Activated T-cell treated with anti-CD3 and anti-CD28 coated beads for 48 hours (primary cell): Measurements from ENCODE around the gene TNFRSF25.
"Not testable (repeated sequence)": the region's sequence is repeated elsewhere in the genome, so short reads cannot be mapped to it uniquely, and the experiment has no call there.

Experiments
- DNase-seq: peaks from one replicate; pipeline ENCODE4 v3.0.0-alpha.2; 2020; ENCODE audit warnings: low read depth

TNFRSF25 gene

DNA sequence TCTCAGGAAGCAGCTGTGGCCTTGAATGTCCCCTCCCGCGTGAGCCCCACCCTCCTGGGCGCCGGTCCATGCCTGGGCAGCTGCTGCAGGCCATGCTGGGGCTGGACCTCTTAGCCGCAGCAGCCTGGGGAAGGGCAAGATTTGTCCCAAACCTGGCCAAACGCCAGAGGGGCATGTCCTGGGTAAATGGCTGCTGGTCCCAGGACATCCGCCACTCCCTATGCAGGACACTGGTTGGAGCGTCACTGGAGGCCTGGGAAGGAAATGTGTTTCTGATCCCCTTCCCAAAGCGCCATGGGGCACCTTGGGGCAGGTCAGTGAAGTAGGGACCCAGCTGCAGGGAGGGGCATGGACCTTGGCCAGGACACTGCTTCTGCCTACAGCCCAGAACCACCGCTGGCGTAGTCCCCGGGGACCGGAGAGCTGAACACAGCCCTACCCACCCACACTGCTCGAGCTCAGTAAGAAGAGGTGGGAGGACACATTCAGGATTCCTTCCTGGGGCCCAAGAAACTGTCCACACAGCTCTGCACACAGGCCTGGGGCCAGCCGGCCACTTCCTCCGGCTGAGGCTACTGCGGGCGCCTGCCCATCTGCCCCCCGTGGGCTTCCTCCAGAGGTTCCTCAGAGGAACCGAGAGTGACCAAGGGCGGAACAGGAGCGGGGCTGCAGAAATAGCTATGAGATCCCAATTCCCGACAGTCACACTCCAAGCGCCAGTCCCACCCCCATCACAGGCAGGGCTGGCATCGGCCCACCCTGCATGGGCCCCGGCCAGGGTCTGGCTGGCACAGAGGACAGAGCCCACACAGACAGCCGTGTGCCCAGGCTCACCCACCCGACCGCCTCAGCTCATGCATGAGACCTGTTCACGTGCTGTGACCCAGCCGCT is 36.3 kb upstream of the TNFRSF25 start:
- DNase-seq: no peak

DNA sequence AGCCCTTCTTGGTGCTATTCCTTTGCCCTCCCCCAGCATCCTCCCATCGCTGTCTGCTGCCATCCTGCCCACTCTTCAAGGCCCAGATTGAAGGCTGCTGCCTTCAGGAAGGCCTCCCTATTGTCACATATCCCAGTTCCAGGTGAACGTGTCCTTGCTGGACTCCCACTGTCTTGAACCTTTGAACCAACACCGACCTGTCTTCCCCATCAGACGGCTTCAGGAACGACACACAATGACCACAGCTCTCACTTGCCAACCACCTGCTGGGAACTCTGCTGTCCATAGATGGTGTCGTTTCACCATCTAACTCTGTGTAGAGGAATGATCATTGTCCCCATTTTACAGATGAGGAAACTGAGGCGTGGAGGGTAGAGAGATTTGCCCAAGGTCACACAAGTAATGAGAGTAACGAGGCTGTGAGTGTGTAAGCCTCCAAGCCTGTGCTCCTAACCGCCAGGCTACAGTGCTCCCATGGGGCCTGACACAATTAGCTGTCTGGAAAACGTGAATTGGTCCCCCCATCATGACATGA is 35.4 kb upstream of the TNFRSF25 start:
- no peak for DNase-seq

DNA sequence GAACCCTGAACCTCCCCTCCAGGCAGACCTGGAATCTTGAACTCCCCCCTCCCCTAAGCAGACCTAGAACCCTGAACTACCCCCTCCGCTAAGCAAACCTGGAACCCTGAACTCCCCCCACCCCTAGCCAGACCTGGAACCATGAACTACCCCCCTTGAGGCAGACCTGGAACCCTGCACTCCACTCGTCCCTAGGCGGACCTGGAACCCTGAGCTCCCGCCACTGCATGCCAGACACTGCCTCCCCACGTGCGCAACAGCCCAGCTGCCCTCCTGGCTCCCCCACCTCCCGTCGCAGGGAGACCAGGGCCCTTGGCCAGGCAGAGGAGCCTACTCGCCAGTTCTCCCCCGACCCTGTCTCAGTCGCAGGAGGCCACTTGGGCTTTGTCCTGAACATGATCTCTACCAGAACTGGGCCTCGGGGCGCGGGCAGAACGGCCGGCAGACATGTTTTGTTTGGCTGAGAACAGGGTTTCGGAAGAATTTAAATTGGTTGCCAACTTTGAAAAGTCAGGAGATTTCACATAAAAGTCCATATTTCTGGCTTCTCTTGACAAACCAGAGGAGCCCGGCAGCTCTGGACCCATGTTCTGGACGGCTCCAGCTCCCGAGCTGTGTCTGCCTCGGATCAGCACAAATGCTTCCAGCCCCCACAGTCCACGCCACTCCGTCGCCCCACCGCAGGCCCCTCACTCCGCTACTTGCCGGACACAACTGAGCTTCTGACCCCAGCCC is 34.7 kb upstream of the TNFRSF25 start:
- no peak for DNase-seq

DNA sequence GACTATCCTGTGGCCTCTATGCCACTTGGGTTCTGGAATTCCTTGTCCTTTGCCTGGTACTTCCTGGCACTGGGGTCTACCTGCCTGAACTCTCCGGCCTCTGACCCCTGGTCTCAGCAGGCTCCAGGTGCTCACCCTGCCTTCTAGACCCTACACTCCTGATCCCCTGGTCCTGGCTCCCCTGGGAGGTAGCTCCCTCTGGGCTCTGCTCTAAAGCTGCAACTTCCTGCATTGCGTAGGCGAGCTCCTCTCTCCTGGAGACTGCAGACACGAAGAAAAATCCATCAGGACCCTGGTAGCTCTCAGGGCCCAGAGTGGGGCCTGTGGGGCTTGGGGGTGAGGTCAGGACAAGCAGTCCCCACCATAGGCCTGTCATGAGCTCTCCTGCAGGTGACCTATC is 33.3 kb upstream of the TNFRSF25 start:
- DNase-seq: no peak

DNA sequence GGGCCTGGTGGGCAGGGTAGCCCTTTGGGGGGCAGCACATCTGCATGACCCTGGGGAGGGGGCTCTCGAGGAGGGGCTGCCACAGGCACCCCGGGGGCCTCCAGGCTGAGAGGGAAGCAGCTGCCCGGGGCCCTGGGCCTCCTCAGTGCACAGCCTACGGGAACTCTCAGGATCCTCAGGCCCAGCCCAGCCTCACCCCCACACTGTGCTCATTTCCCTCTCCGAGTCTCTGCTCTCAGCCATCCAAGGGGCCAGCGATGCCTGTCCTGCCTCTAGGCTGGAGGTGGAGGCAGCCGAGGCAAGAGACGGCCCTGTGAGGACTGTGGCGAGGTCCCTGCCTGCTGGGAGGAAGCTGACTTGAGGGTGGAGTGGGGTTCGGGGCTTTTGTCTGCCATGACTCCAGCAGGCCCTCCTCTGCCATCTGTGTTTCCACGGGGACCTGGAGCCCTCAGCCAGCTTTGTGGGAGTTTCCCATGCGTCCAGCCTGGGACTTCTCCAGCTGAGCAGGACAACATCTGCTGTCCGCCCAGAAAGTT is 32.7 kb upstream of the TNFRSF25 start:
- DNase-seq: no peak

DNA sequence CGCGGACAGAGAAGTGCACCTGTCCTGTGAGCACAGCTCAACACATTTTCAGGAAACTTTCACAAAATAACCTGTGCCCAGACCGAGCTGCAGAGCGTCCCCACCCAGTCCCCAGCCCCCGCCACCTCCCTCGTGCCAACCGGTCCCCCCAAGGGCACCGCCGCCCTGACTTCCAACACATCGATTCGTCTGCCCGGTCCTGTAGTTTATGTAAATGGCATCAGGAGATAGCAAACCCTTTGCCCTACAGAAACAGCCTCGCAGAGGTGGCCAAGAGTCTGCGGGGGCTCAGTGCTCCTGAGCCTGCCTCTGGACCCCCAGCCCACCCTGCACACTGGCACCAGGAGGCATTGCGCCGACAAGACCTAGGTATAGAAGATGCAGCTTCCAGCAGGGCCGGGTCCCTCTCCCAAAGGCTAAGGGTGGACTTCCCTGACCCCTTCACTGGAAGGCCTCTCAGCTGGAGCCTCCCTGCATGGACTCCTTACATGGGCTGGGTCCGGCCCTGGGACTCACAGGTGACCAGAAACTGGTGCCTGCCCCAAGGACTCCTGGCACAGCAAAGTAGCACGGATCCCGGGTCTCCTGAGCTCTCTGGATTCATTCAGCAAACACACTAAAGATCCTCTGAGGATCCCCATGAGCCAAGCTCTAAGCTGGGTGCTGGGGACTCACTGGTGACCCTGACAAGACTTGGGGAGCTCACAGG is 32.0 kb upstream of the TNFRSF25 start:
- no peak for DNase-seq

DNA sequence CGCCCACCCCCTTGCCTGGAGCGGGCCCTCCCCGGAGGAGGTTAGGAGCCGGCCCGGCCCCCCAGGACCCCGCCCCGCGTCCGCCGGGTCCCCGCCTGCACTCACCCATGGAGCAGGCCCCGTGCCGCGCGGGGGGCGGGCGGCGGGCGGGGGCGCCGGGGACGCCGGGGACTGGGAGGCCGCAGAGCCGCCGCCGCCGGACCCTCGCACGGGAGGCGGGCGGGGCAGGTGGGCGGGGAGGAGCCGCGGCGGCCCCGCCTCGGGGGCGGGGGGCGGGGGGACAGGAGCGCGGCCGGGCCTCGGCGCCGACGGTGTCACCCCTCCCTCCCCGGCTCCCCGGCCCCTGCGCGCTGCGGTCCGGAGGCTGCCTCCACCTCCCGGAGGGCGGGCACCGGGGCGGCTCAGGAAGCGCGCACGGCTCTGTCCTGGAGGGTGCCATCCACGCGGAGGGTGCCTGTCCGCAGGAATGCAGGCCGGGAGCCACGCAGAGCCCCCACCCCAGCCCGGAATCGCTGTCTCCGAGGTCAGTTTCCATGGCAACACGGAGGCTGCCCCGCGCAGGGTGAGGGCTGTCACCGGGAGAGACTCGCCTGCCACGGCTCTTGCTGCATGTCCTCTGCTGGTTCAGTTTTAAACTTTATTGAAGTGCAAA is 31.4 kb upstream of the TNFRSF25 start:
- DNase-seq: peak; percentile 40

DNA sequence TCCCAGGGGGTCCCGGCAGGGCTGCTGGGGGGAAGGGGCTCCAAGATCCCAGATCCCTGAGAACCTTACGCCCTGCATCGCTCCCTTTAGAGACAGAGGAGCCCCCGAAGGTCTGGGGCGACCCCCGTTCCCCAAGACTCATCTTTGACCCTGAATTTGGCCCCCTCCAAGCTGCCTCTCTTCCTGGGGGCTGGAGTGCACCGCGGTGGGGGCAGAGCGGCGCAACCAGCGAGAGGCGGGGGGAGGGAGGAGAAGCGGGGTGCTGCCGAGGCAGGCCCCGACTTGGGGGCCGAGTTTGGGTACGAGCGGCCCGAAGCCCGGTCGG is 30.9 kb upstream of the TNFRSF25 start:
- DNase-seq: no peak

DNA sequence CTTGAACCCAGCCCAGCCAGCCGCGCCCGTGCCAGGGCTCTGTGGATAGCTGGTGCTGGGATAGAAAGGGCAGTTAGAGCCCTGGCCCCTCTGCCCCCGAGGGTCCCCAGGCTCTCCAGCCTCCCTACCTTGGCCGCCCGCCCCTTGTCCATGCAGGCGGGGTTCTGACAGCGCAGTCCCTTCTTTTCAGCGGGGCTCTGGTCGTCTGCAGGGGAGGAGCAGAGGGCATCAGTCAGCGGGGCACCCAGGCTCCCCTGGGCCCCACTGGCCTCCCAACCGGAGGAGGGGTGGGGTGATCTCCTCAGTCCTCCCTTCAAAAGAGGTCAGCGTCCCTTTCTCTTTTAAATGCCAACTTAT is 30.4 kb upstream of the TNFRSF25 start:
- DNase-seq: no peak

DNA sequence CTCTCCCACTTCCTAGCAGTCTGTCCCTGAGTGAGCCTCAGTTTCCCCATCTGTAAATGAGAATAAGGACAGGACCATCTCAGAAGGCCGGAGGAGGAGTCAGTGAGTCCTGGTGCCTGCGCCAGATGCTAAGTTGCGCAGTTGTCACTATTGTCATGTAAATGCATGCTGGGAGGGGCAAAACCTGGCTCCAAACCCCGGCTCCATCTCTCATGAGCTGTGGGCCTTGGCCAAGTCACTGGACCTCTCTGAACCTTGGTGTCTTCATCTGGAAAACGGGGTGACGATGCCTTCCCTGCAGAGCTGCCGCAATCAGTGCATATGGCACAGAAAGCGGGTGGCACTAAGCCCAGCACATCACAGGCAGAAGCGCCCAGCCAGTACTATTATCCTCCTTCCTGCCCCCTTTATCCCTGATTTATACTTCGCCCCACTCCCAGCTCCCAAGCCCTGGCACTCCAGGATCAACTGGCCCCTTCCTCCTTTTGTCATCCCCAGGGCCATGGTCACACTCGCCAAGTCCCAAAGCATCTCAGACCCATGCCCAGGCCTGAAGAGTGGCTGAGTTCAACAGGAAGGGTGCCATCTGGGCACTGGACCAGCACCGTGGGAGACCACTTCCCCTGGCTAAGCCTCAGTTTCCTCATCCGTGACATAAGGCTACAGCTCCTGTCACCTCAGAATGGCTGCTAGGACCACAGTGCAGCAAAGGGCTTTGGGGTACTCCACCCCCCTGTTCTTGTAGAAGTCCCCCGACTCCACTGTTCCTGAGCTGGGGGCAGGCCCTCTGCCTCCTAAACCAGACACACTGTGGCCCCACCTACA is 29.8 kb upstream of the TNFRSF25 start:
- DNase-seq: no peak

DNA sequence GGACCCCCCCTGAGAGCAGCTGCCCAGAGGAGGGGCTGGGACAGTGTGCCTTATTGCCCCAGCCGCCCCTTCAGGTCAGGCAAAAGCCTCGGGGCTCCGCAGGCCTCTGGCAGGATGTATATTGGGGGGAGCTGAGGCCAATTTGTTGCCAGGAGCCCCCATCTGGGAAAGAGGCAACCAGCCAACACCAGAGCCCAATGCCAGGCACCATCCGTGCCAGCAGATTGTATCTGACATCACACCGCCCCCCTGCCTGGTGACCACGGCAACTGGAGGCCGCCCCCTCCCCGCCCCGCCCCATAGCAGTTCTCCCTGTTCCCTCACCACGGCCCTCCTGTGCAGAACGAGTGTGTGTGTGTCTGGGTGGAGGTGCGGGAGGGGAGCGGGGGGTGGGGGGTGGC is 29.1 kb upstream of the TNFRSF25 start:
- no peak for DNase-seq

DNA sequence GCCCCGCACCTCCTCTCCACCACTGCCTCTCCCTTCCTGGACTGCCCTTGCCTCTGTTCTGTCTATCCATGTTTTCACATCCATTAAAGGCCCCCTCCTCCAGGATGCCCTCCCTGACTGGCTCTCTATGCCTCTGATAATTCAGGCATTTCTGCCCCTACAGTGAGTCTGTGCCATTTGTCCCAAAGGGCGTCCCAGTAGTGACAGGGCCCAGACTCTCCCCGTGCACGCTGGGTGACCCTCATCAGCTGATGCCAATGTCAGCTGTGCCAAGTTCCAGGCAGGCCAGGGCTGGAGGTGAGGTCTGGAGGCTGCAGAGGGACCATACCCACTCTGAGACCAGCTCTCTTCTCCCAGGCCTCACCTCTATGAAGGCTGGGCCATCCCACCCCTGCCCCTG is 28.7 kb upstream of the TNFRSF25 start:
- DNase-seq: no peak

DNA sequence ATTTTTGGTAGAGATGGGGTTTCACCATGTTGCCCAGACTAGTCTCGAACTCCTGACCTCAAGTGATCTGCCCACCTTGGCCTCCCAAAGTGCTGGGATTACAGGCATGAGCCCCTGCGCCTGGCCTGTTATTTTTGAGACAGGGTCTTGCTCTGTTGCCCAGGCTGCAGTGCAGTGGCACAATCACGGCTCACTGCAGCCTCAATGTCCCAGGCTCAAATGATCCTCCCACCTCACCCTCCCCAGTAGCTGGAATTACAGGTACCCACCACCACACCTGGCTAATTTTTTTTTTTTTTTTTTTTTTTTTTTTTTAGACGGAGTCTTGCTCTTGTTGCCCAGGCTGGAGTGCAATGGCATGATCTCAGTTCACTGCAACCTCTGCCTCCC is 27.9 kb upstream of the TNFRSF25 start:
- DNase-seq: not testable (repeated sequence)

DNA sequence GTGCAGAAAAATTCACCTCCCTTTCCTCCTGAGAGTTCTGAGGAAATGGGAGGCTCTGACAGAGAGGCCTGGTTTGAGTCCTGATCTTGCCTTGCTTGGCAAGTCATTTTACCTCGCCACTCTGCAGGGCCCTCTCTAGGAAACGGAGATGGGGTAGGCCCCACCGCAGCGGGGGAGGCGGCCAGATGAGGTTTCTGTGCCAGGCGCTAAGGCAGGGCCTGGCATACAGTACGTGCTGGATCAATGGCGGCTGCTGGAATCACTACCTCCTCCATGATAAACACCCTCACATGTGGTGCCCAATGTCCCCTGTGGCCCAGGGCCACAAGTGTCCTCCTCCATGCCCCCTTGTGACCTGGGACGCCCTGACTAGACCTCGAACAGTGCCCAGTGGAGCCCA is 26.0 kb upstream of the TNFRSF25 start:
- DNase-seq: no peak

DNA sequence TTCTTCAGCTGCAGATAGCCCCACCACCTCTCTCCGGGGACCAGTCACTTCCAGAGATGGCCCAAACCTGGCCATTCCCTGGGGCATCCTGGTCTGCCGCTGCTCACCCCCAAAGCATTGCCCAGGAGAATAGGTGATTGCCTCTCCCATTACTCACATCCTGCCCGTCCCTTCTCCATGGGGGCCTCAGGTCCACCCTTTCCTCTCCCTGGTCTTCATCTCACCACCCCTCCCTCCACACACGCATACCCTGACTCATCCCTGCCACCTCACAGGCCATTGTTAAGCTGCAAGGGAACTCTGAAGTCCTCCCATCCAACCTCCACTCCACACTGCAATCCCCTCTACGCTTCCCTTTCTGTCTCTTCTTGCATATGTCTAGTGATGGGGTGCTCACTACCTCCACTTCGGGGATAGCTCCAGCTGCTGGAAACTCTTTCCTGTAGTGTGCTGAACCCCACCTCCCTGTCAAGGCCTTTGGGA is 25.5 kb upstream of the TNFRSF25 start, which contains the start of gene PLEKHG5:
Gene PLEKHG5 (minus strand): TSS at position 188 of the 483 bp plus-strand sequence. CDS start 14,096 bp downstream, outside the sequence.
- no peak for DNase-seq

DNA sequence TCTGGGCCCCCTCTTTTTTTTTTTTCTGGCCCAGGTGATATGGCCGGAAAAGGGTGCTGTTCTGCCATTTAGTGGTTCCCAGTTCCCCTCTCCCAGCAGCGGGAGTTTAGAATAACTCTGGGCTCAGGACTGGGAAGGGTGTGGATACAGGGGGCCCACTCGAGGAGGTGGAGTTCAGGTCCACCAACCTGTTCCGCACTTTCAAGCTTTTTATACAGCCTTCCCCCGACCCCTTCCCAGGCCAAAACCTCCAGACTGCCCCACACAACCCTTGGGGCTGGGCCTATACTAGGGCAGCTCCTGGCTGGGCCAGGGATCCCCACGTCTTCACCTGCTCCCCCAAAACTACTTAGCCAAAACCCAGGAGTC is 25.1 kb upstream of the TNFRSF25 start:
- no peak for DNase-seq

DNA sequence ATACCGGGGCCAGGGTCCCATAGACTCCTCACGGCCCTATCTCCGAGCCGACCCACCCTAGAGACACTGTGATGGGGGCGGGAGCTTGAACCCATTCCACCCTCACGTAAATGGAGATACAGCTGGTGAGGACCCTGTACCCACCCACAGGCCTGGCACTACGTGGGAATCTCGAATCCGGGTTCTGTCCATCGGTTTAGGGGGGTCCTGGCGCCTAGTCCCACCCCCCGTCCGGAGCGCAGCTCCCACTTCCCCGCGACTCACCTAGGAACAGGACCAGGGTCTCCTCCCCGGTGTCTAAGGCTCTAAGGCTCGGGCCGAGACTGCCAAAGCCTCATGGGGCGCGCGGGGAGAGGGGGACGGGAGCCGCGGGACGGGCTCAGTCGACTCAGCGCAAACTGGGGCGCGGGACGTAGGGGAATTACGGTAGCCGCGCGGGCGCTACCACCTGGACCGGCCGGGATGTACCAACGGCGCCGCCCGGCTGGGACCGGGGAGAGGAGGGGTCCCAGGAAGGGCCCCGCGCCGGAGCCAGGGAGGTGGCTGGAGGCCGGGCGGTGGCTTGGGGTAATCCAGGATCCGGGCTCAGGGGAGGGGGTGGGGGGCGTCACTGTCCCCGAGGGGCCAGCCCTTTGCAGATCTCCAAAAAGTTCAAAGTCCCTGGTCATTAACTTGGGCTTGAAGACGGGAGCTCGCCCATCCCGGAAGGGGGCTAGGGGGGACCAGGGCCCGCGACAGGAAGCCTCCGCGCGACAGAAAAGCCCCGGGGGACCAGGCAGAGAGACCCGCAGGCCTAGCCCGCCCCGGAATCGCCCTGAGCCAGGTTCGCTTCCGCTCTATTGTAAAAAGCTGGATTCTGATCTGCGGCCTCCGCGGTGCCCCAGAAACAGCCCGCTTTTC is 24.5 kb upstream of the TNFRSF25 start:
- DNase-seq: peak; percentile 67

DNA sequence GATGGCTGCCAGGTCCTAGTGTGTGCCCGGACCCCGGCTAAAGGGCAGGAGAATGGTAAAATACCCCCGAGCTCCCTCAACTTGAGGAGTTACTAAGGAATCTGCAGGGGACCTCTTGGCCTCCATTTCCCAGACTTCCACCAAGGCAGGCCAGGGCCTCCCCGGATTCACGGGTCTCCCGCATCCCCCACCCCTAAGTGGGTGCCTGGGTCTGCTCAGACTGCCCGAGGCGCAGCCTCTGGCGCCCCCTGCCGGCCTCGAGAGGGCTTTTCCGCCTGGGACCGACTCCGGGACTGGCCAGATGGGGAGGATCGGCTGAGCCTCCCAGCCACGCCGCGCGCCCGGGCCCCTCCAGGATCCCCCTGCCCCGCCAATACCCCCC is 23.8 kb upstream of the TNFRSF25 start:
- DNase-seq: peak; percentile 77

DNA sequence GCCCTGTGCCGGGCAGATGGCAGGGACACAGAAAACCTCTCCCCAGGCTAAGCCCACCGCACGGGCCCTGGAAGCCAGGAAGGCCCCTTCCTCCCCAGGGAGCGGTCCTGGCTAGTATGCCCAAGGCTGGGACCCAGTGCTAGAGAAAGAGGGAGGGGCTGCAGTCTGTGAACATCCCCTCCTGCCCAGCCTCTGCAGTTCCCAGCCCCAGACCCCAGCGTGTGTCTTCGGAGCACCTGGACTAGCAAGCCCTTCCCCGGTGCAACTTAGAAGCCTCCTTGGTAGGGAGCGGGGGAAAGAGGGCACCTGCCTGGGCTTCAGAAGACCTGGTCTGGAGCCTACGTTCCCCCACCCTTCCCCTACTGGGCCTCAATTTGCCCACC is 23.4 kb upstream of the TNFRSF25 start:
- DNase-seq: no peak
